Hippocampal formation (tissue), 2 donors: ENCODE data around the gene GALNT17.
"Not testable (repeated sequence)": the region's sequence is repeated elsewhere in the genome, so short reads cannot be mapped to it uniquely, and the experiment has no call there.

Source experiments
- DNase-seq, 2 donors: peaks; one replicate each; lab custom pipeline; 2025; lab: John Stamatoyannopoulos, UW

Gene GALNT17

DNA sequence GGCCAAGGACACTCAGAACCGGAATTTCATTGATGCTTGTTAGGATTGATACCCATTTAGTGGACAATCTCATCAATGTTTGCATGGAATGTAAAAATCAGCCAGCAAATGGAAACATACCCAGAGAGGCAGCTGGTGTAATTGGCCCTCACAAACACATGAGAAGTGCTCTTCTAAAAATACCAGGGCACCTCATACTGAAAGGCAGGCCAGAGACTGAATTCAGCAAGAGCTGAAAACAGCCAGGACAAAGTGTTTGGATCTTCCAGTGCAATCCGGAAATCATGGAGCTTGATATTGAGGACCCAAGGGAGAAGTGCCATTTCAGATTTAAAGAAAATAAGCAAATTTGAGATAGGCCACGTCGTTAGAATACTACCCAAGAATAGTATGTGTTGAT, 498.6 kb downstream of the GALNT17 start:
- no peak for DNase-seq

DNA sequence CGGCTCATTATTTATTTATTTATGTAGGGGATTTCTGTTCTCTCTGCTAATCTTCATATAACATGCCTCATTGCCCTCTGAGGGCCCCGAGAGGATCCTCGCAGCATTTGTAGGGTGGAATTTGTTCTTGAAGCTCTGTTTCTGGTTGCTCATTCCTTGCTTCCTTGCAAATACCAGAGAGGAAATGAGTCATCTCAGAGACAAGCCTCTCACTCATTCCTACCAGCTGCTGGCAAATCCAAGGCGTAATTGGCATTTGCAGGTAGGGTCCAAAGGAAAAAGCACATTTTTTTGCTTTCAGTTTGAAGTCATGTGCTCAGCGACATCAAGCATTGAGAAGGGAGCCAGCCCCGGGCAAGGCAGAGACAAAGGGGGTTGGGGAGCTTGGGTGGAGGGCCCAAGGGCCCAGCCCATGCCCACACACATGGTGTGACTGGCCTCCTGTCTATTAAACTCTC, 501.6 kb downstream of the GALNT17 start:
- DNase-seq: no peak

DNA sequence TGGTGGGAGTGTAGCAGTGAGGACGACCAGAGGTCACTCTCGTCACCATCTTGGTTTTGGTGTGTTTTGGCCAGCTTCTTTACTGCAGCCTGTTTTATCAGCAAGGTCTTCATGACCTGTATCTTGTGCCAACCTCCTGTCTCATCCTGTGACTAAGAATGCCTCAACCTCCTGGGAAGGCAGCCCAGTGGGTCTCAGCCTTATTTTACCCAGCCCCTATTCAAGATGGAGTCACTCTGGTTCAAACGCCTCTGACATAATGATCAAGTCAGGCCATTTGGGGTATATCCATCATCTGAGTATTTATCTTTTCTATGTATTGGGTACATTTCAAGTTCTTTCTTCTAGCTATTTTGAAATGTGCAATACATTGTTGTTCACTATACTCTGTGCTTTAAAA, 503.9 kb downstream of the GALNT17 start:
- not testable (repeated sequence) for DNase-seq

DNA sequence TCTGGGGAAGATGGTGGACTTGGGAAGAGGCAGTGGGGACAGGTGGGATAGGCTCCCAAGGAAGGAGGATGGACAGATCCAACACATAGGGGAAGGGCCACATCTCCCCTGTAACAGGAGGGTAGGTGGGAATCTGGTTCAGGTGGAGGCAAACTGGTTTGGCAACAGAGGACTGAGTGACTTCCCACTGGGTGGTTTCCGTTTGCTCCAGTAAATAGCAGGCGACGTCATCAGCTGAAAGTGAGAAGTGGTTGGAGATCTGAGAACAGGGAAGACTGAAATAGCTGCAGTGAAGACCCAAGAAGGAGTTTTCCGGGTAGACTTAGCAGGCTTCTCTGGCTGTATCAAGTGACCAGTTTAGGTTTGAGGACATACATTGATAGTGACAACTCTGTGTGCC, 504.4 kb downstream of the GALNT17 start:
- no peak for DNase-seq

DNA sequence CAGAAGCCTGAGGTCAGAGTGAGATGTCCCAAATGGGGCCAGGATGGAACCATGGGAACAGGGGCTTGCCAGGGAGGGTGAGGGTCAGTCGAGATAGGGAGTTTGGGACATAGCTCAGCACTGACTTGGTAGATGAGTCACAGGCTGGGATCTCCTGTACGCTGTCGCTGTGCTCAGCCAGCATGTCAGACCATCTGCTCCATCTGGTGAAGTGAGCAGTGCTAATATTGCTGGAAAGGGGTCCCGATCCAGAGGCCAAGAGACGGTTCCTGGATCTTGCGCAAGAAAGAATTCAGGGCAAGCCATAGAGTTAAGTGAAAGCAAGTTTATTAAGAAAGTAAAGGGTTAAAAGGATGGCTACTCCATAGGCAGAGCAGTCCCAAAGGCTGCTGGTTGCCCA, 505.6 kb downstream of the GALNT17 start:
- DNase-seq: no peak

DNA sequence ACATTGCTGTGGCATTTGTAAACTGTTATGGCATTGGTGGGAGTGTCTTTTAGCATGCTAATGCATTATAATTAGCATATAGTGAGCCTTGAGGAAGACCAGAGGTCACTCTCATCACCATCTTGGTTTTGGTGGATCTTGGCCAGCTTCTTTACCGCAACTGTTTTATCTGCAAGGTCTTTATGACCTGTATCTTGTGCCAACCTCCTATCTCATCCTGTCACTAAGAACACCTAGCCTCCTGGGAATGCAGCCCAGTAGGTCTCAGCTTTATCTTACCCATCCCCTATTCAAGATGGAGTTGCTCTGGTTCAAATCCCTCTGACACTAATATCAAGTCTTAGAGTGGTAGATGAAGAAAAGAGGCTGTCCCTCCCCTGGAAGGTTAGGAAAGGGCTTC, 506.2 kb downstream of the GALNT17 start:
- no peak for DNase-seq

DNA sequence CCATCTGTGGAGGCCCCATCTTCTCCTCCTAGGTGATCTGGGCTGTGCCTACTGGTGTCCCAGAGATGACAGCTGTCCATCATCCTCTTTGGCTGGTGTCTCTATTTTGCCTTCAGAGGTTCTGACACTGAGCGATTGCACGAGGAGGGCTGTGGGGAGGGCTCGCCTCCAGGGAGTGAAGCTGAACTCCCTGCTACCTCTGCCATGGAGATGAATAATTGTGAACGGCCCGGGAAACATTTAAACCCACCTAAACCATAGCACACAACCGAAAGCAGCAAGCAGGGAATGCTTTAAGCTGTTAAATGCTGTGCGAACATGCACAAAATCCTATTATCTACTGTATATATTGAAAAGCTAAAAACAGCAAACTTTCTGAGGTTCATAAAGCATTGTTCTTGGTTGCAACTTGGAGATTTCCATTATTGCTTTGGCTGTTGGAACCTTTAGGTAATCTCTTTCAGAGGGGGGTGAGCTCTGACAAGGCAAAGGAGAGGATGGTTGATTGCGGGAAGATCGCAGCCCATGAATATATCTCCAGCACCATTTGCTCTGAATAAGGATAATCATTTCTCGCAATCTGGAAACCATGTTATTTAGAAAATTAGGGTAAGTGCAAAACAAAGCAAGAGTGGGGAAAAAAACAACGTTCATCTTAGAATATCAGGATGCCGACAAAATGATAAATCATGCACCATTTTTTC, 507.6 kb downstream of the GALNT17 start:
- DNase-seq: no peak

DNA sequence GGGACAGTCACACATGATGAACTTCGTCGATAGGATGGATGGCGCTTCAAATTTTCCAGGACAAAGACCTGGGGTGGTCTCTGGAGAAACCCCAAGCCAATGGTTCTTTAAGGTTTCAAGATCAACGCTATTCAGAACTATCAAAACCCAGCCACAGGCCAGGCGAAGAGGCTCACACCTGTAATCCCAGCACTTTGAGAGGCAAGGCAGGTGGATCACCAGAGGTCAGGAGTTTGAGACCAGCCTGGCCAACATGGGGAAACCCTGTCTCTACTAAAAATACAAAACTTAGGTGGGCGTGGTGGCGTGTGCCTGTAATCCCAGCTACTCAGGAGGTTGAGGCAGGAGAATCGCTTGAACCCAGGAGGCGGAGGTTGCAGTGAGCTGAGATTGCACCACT, 511.1 kb downstream of the GALNT17 start:
- DNase-seq: not testable (repeated sequence)

DNA sequence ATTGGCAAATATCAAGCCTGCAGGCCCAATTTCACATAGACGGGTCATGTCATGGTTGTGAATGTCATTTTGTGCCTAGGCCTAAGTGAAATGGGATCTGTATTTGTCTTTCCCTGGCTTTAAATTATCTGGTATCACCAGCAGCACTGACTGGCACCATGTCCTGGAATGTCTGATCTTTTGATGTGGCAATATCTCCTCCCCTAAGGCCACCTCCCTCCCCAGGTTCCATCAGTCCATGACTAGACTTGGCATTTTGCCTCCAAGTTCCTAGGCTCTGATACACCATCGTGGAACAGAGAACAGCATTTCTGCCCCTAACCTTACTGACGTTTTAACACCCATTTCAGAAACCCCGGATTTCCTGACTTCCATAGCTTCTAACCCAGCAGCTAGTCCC, 513.9 kb downstream of the GALNT17 start:
- no peak for DNase-seq

DNA sequence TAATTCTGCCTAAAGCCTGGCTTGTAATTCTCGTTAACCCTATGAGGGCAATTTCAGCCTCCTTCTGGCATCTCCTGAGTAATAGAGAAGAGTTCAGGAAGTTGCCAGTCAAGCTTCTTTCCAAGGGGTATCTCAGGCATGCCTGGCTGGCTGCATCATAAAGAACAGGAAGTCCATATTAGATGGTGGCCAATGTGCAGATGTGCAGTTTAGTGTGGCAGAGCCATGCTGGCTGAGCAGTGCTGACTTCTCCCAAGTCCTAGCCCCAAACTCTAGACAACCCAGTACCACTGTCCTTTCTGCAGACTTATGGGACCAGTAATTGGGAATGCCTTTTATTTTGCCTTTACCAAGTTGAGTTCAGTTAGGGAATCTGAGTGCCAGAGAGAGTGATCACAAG, 517.9 kb downstream of the GALNT17 start:
- DNase-seq: no peak

DNA sequence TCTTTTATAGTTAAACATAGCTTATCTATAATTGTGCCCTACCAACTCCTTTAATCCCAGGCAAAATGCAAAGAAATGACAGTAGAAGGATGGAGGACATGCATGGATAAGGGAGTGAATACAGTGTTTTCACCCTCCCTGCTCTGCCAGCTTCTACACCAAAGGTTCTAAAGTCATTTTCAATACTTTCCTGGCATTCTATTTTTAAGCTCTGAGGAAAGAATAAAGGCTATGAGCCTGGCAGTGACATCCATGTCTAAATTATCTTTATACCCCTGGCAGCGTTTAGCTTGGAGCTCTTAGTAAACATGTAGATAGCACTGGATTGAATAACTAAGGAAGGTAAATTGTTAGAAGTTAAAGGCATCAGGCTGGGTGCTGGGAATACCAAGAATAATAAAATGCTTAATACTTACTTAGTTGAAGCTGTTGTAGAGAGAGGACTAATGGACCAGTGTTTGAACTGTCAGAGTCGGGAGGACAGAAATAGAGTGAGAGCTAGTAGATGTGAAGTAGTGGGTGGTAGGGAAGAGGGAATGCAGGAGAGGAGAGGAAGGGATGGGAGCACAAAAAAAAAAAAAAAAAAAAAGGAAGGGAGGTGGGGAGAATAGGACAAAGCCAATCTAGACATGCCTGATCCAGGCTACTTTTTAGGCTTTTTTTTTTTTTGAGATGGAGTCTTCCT, 518.9 kb downstream of the GALNT17 start:
- no peak for DNase-seq

DNA sequence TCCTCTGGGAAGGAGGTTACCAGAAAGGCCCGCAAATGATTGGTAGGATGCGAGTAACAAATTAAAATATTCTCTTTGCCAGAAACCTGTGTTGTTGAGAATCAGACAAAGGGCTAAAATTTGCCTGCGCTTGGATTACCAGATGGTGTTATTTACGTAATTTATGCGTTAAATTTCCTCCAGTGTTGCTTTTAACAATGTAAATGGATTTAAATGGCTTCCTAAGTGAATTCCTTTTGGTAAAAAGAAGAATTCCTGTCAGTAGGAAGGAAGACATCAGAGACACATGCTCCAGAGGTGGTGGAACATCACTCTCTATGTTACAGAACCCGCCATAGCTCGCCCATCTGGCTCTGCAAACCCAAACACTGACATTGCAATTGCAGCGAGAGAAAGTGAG, 520.6 kb downstream of the GALNT17 start:
- no peak for DNase-seq

DNA sequence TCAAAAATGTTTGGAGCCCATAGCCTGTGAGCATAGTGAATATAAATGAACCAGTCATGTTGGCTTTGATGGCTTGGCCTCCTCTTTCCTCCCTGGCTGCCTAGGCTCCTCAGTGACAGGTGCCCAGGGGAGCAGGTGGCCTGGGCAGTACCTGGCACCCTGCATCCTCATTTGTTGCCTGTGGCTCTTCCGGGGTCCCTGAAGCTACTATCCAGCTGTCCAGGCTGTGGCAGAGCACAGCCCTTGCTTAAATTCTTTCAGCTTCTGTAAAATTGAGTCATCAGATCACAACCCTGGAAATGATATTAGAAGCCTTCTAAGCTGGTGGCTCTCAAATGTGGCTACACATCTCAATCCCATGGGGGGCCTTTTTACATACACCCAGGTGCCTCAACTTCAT, 525.4 kb downstream of the GALNT17 start:
- no peak for DNase-seq

DNA sequence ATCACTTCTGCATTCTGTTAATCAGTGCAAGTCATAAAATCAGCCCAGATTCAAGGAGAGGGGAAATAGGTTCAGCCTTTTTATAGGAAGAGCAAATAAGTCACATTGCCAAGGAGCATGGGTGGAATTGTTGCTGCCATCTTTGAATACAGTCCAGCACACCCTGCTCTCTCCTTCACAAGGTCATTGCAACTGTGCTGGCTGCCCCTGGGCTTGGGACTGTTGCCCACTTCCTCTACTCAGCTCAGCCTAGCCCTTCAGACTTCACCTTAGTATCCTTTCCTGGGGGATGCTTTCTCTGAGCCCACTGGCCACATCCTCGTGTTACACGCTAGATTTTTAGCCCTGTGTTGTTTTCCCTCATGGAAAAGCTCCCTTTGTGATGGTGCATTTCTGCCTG, 527.7 kb downstream of the GALNT17 start:
- no peak for DNase-seq

DNA sequence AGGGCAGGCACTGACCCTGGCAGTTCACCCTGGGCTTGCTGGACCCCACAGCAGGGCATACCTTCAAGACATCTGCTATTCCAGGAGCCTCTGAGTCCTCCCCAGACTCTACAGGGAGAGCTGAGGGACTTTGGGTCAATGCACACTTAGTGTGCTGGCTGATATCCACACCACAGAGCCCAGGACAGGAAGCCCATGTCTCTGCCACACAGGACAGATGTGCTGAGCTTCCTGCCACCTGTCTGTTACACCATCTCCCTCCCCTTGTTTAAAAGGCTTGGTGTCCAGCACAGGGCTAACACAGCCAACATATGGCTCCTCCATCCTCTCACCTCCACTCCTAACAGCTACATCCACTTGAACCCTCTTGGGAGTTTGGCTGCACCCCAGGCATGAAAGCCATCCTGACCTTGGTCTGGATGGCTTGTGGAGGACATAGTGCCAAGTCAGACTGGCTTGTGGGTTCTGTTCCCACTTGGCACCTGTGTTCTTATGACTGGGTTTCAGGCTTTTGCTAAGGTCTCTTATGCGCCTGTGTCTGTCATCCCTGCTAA, 529.8 kb downstream of the GALNT17 start:
- no peak for DNase-seq

DNA sequence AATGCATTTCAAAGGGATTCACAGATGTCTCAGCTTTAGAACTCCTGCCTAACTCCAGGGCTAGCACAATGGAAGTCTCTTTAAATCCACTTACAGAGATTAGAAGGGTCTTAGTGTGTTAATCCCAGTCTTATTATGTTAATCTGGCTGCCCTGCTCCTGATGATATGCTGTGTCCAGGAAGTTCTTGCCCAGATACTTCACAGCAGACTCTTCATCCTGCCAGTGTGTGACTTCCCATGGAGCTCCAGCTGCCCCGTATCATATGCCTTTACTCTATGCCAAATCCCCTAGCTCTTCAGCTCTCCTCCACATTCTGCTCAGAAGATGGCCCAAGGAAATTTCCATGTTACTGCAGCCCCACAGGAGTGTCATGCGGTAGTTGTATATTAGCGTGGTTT, 533.8 kb downstream of the GALNT17 start:
- DNase-seq: no peak

DNA sequence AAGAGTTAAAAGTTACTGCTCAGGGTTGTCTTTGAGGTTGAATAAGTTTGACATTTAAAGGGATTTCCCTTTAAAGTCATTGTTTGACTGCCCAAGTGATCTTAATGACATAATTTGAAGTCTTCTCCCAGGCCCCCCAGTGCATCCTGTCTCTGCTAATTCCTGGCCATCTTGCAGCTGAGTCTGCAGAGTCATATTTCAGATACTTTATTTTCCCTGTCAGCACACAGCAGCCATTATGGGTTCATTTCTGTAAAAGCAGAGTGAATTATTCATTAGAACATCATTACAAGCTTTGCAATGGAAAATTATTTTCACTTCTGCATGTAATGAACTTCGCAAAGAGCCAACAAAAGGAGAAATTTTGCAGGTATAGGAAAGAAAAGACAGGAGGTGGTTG, 536.6 kb downstream of the GALNT17 start:
- no peak for DNase-seq

DNA sequence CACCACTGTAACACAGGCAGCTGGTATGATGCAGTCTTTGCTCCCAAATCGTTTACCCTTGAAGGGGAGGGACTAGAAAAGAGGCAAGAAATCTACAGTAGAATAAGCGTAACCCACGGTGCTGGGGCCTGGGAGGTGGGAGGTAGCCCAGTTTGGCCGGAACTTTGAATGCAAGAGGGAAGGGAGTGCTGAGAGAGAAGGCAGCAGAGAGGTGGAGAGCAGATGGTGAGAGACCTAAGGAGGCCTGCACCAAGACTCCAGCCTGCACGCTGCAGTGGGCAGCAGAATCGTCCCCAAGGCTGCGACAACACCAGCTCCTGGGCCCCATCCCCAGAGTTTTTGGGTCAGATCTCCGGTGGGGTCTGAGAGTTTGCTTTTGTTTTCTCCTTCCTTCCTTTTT, 547.5 kb downstream of the GALNT17 start:
- no peak for DNase-seq

DNA sequence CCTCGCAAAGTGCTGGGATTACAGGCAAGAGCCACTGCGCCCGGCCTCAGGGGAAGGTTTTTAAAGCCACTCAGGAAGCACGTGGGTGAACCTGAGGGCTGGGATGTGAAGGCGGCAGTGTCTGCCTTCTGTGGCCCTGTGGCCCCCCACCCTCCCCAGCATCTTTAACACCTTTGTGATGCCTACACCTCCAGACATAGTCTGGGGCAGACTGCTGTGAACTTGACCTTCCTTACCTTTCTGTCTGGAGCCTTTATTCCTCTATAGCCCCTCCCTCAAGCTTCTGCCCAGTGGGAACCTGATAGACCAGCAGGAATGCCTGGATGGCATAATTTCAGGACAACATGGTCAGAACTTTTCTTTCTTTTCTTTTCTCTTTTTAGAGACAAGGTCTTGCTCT, 550.2 kb downstream of the GALNT17 start:
- DNase-seq: no peak

DNA sequence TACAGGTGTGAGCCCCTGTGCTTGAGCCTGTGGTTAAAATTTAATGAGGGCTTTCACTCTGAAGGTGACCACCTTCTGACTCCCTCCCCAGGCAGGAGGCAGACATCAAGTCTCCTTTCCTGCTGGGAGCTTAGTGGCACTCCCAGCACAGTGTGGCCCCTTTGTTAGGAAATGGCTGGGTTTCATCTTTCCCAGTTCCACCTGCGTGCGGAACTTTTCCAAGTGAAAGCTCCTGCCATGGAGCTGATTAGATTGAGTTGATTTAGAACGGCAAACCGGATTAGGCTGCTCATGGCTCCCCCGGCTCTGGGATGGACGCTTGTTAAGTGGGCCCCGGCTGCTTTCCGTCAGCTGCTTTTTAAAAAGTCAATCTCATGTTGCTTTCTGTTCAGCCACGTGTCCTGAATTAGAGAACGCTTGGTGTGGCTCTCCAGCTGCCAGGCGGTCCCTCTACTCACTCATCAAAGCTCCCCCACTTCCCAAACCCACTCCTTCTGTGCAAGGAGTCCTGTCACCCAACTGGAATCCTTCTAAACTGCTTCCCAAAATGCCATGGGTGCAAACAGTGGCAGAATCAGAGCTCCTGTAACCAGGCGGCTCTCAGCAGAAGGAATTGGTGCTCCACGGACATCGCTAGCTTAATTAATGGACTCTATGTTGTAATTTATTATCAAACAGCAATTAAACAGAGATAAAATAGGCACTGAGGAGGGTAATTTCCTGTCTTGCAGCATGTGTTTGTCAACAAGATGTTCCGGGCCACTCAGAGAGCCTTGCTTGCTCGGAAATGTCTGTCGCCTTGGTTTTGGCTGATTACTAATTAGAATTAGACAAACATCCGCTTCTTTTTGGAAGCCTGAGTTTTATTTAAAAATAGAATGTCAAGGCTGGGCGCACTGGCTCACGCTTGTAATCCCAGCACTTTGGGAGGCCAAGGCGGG, 551.2 kb downstream of the GALNT17 start:
- DNase-seq: no peak

DNA sequence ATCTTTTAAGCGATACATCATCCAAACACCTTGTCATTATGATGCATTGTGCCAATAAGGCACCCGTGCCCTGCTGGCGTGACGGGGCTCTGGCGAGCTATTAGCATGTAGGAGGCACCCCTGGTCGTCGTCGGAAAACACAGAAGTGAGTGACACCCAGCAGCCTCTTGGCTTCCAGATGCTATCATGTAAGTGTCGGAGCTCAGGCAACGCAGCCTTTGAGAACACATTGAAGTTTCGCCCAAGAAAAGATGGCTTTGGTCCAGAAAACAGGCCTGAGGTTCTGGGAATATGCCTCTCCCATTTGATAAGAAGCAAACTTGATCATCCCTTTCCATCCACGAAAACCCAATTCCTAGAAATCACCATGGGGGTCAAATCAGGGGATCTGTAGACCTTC, 555.3 kb downstream of the GALNT17 start:
- DNase-seq: no peak

DNA sequence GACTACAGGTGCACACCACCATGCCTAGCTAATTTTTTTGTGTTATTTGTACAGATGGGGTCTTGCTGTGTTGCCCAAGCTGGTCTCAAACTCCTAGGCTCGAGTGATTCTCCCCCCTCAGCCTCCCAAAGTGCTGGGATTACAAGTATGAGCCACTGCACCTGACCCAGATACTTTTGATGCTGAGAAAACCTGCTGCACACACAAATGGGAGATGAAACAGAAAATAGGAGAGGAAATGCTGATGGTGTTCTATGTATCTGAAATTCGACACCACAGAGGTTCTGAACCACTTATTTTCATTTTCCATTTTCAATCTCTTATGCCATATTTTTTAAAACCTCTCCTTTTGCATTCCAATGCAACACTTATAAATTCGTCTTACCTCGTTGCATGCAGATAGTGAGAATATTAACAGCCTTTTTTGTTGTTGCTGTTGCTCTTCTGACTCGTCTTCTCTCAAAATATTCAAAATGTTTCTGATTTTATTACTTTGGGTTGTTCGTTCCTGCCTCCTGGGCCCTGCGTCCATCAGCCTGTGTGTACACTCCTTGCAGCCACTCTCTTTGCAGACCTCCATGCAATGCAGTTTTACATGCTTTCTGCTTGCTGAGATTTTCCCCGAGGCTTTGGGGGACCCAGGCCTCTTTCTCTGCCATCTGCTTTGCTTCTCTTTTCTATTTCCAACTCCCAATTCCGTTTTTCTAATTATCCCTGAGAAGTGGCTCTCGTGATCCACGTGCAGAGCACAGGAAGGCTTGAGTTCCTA, 556.1 kb downstream of the GALNT17 start:
- DNase-seq: no peak
